Measurements from ENCODE around the gene TUBA8. TPM values are rescaled to one million over a fixed set of nuclear protein-coding genes. Genes with fewer than 3 reads are reported as not detected.
"Not testable (repeated sequence)": the region's sequence is repeated elsewhere in the genome, so short reads cannot be mapped to it uniquely, and the experiment has no call there.

TUBA8 gene
- total and polyA plus RNA-seq, 8 donors, result 0.79 to 2.7 (median 2.0) TPM

DNA sequence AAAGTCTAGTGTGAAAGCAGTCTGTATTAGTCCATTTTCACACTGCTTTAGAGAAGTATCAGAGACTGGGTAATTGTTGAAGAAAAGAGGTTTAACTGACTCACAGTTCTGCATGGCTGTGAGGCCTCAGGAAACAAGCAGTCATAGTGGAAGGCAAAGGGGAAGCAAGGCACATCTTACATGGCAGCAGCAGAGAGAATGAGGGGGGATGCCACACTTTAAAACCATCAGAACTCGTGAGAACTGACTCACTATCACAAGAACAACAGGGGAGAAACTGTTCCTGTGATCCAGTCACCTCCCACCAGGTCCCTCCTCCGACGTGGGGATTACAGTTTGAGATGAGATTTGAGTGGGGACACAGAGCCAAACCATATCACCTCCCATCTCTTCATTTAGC, 13.8 kb upstream of the TUBA8 start:
- intact Hi-C loops (cut with DNase I), result no loop called here
- Histone ChIP-seq H3K9me3 (no peaks in the 10 kb centered on the region), H3K27me3 (no peaks in the 10 kb centered on the region), H3K27ac (no peak overlapping the region), H3K4me1 (no peaks in the 10 kb centered on the region), H3K4me3 (no peak overlapping the region), H3K36me3 (peaks cover 0 to 9% of the 10 kb centered on the region in 2 donors)
- no peak for ATAC-seq
- DNase-seq, result no peak
- TF ChIP-seq, protein P1, sequence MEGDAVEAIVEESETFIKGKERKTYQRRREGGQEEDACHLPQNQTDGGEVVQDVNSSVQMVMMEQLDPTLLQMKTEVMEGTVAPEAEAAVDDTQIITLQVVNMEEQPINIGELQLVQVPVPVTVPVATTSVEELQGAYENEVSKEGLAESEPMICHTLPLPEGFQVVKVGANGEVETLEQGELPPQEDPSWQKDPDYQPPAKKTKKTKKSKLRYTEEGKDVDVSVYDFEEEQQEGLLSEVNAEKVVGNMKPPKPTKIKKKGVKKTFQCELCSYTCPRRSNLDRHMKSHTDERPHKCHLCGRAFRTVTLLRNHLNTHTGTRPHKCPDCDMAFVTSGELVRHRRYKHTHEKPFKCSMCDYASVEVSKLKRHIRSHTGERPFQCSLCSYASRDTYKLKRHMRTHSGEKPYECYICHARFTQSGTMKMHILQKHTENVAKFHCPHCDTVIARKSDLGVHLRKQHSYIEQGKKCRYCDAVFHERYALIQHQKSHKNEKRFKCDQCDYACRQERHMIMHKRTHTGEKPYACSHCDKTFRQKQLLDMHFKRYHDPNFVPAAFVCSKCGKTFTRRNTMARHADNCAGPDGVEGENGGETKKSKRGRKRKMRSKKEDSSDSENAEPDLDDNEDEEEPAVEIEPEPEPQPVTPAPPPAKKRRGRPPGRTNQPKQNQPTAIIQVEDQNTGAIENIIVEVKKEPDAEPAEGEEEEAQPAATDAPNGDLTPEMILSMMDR (IDR thresholded peaks at IDR 0.05), result no peak

DNA sequence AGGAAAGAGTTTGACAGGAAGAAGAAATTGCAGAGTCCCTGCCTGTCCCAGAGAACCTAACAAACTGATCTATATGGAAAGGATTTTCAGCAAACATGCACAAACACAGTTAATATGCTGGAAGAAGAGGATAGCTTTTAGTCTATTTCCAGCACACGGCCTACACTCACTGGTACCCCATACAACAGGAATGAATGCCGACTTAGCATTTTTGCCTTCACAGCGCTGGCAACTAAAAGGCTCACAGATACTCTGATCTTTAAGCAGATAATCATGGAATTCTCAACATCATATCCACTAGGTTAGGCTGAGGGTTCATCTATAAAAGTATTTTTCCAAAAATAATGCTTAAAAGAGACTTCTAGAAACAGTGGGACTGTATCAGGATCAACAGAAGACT, 9.8 kb upstream of the TUBA8 start:
- Histone ChIP-seq H3K9me3 (no peaks in the 10 kb centered on the region), H3K4me1 (no peaks in the 10 kb centered on the region), H3K36me3 (peaks cover 0 to 5% of the 10 kb centered on the region in 2 donors), H3K4me3 (no peak overlapping the region), H3K27ac (no peak overlapping the region), H3K27me3 (no peaks in the 10 kb centered on the region)
- ATAC-seq, result no peak
- intact Hi-C loops (cut with DNase I), result no loop called here
- DNase-seq, result no peak
- TF ChIP-seq, protein P1 (IDR thresholded peaks at IDR 0.05), result no peak

DNA sequence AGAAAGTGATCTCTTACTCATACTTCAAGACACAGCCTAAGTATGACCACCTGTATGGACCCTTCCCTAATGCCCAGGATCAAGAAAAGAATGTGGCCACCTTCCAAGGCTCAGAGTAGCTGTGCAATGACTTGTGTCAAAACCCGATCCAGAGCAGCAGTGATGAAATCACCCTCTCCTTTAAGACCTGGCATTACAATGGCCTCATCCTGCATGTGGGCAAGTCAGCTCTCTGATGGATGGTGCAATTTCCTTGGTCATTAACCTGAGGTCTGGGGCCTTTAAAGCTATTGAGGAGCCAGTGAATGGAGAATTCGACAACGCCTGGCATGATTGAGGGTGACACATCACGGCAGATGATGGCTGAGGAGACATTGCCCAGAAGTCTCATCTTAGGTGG, 9.1 kb upstream of the TUBA8 start:
- Histone ChIP-seq H3K4me3 (no peak overlapping the region), H3K9me3 (no peaks in the 10 kb centered on the region), H3K36me3 (peaks cover 0 to 5% of the 10 kb centered on the region in 2 donors), H3K4me1 (no peaks in the 10 kb centered on the region), H3K27ac (no peak overlapping the region), H3K27me3 (no peaks in the 10 kb centered on the region)
- intact Hi-C loops (cut with DNase I), result no loop called here
- DNase-seq (no peak), ATAC-seq (no peak)
- TF ChIP-seq, protein P1 (IDR thresholded peaks at IDR 0.05), result no peak

DNA sequence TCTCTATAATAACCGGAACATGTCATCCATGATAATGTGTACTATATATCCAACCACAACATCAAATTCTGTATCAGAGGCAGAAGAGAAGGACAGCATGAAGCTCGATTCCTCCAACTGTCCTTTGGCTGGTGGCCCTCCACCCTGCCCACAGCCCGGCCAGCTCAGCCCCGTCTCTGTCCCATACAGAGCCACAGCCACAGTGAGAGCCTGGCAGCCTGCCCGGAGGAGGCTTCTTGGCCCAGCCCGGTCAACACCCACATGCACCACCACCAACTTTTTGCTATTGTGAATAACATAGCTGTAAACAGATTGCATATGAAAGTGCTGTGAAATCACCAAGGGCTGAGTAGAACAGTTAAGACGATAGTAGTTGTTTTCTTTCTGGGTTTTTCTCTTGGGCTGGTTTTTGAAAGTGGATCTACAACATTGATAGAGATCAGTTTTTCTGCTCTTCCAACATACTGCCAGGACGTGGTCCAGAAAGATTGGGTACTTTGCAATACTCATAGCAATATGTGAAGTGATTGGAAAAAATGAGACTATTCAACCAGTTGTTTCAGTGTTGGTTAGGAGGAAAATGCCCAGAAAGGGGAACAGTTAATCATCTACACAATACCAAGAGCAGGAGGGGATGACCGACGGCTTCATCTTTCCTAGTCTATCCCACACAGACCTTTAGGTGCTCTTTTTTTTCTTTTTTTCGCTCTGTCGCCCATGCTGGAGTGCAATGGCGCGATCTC, 6.9 kb upstream of the TUBA8 start:
- intact Hi-C loops (cut with DNase I), result no loop called here
- no peaks in the 10 kb centered on the region for H3K9me3 ChIP-seq
- peaks cover 0 to 12% of the 10 kb centered on the region in 2 donors for H3K27me3 ChIP-seq
- H3K4me3 ChIP-seq, result no peak overlapping the region
- DNase-seq, result no peak
- H3K4me1 ChIP-seq, result no peaks in the 10 kb centered on the region
- H3K36me3 ChIP-seq, result peaks cover 0 to 5% of the 10 kb centered on the region in 2 donors
- TF ChIP-seq, protein P1 (IDR thresholded peaks at IDR 0.05), result no peak
- no peak for ATAC-seq
- H3K27ac ChIP-seq, result no peak overlapping the region

DNA sequence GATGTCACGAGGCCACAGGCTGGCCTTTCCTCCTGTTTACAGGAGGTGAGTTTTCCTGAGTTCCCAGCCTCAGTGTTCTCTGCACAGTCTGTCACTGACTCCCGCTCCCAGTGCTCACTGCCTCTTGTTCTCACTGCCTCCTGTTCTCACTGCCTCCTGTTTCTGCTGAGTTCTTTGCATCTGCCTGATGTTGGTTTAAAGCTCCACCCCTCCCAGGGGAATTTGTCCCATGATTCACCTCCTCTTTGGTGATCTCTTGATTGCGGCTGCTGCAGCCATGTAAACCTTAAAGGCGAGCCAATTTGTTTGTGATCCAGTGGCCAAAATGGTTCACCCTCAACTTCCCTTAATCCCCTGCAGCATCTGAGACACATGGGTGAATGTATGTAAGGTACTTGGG, 6.0 kb upstream of the TUBA8 start:
- intact Hi-C loops (cut with DNase I), result no loop called here
- Histone ChIP-seq H3K27me3 (peaks cover 5 to 21% of the 10 kb centered on the region in 2 donors), H3K4me3 (no peak overlapping the region), H3K36me3 (peaks cover 0 to 2% of the 10 kb centered on the region in 2 donors), H3K27ac (no peak overlapping the region), H3K9me3 (no peaks in the 10 kb centered on the region), H3K4me1 (no peaks in the 10 kb centered on the region)
- ATAC-seq (no peak), DNase-seq (no peak)
- TF ChIP-seq, protein P1 (IDR thresholded peaks at IDR 0.05), result no peak

DNA sequence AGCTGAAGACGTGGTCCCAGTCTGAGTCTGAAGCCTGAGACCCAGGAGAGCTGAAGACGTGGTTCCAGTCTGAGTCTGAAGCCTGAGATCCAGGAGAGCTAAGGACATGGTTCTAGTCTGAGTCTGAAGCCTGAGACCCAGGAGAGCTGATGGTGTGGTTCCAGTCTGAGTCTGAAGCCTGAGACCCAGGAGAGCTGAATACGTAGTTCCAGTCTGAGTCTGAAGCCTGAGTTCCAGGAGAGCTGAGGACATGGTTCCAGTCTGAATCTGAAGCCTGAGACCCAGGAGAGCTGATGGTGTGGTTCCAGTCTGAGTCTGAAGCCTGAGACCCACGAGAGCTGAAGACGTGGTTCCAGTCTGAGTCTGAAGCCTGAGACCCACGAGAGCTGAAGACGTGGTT, 4.6 kb upstream of the TUBA8 start:
- H3K4me3 ChIP-seq; intact Hi-C loops (cut with DNase I); ATAC-seq; DNase-seq; H3K36me3 ChIP-seq; H3K27ac ChIP-seq; H3K9me3 ChIP-seq: not testable (repeated sequence)
- peaks cover 5 to 13% of the 10 kb centered on the region in 2 donors for H3K4me1 ChIP-seq
- peaks cover 18 to 35% of the 10 kb centered on the region in 2 donors for H3K27me3 ChIP-seq

DNA sequence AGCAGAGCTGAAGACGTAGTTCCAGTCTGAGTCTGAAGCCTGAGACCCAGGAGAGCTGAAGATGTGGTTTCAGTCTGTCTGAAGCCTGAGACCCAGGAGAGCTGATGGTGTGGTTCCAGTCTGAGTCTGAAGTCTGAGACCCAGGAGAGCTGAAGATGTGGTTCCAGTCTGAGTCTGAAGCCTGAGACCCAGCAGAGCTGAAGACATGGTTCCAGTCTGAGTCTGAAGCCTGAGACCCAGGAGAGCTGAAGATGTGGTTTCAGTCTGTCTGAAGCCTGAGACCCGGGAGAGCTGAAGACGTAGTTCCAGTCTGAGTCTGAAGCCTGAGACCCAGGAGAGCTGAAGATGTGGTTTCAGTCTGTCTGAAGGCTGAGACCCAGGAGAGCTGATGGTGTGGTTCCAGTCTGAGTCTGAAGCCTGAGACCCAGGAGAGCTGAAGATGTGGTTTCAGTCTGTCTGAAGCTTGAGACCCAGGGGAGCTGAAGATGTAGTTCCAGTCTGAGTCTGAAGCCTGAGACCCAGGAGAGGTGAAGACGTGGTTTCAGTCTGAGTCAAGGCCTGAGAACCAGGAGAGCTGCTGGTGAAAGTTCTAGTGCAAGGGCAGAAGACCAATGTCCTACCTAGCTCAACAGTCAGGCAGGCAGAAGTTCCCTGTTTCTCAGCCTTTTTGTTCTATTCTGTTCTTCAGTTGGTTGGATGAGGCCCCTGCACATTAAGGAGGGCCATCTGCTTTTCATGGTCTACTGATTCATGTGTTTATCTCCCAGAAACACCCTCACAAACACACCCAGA, 3.9 kb upstream of the TUBA8 start:
- intact Hi-C loops (cut with DNase I); ATAC-seq; H3K27ac ChIP-seq; H3K9me3 ChIP-seq; DNase-seq; H3K4me3 ChIP-seq; H3K36me3 ChIP-seq: not testable (repeated sequence)
- Histone ChIP-seq H3K27me3 (peaks cover 25 to 43% of the 10 kb centered on the region in 2 donors), H3K4me1 (peaks cover 5 to 17% of the 10 kb centered on the region in 2 donors)
